ENCODE data around the gene TMEM37. TPM values are rescaled to one million over a fixed set of nuclear protein-coding genes. Genes with fewer than 3 reads are reported as not detected.

Gene TMEM37
- polyA plus RNA-seq (2013), result 12.0 and 12.4 TPM in 2 replicates

GRCh38 chr2:119431155-119431975 is at the start of gene TMEM37:
TMEM37 (plus strand) TSS chr2:119431854; CDS start chr2:119431904, 50 bp downstream.
- no peak within 1 kb of the TSS for H3K9ac ChIP-seq (ENCODE audit: low read length)
- peak within 1 kb of the TSS; percentile 68 for H4K12ac ChIP-seq (ENCODE audit: low read depth, low read length)
- peaks cover 24% of the 10 kb centered on the region for H3K79me1 ChIP-seq (ENCODE audit: low read length)
- H3K4me2 ChIP-seq (ENCODE audit: low read length), result peak within 1 kb of the TSS; percentile 65
- peak within 1 kb of the TSS; percentile 37 for H3K27ac ChIP-seq (ENCODE audit: low read depth, low read length)
- peak within 1 kb of the TSS; percentile 77 for H4K8ac ChIP-seq (ENCODE audit: low read depth, low read length)
- peak within 1 kb of the TSS; percentile 73 for H2BK120ac ChIP-seq (ENCODE audit: insufficient read depth, low read length, poor library complexity)
- no peaks in the 10 kb centered on the region for H3K9me3 ChIP-seq (ENCODE audit: insufficient read depth, low read depth, low read length)
- H2AK5ac ChIP-seq (ENCODE audit: low read length), result peak within 1 kb of the TSS; percentile 13
- H2AFZ ChIP-seq (ENCODE audit: insufficient read depth, low read length, poor library complexity), result peak within 1 kb of the TSS; percentile 48
- no CpG with 5 or more reads among the region's 72 CpGs for WGBS (ENCODE audit: extremely low coverage, insufficient coverage, insufficient read length)
- H3K27me3 ChIP-seq (ENCODE audit: insufficient read depth, low read length), result no peaks in the 10 kb centered on the region
- no peak within 1 kb of the TSS for H3K23ac ChIP-seq (ENCODE audit: low read length)
- peak within 1 kb of the TSS; percentile 67 for H3K4me3 ChIP-seq (ENCODE audit: low read depth, low read length)
- DNase-seq, result peak; percentile 56 to 73
- peak within 1 kb of the TSS; percentile 83 for H3K14ac ChIP-seq (ENCODE audit: low read length)
- H3K36me3 ChIP-seq (ENCODE audit: control insufficient read depth in 1 of 2, insufficient read depth in 2 of 2, low read length in 2 of 2), result no peaks in the 10 kb centered on the region
- peaks cover 2% of the 10 kb centered on the region for H3K79me2 ChIP-seq (ENCODE audit: control insufficient read depth, insufficient read depth, low read length, poor library complexity)
- H4K91ac ChIP-seq (ENCODE audit: low read depth, low read length), result peak within 1 kb of the TSS; percentile 84
- H2BK12ac ChIP-seq (ENCODE audit: low read length), result peak within 1 kb of the TSS; percentile 39
- H3K18ac ChIP-seq (ENCODE audit: low read length), result peak within 1 kb of the TSS; percentile 87
- peak within 1 kb of the TSS; percentile 42 for H2BK5ac ChIP-seq (ENCODE audit: low read depth, low read length, poor library complexity)
- H3K4ac ChIP-seq (ENCODE audit: low read depth, low read length), result peak within 1 kb of the TSS; percentile 41
- H3K4me1 ChIP-seq (ENCODE audit: control insufficient read depth in 1 of 2, insufficient read depth in 2 of 2, low read length in 2 of 2), result peaks cover 46 to 64% of the 10 kb centered on the region in 2 experiments

- H4K8ac ChIP-seq (ENCODE audit: low read depth, low read length), result no peak overlapping the region
- no peak overlapping the region for H2BK5ac ChIP-seq (ENCODE audit: low read depth, low read length, poor library complexity)
- no peak overlapping the region for H2BK12ac ChIP-seq (ENCODE audit: low read length)
- H3K9ac ChIP-seq (ENCODE audit: low read length), result no peak overlapping the region
- H3K14ac ChIP-seq (ENCODE audit: low read length), result no peak overlapping the region
- H3K27me3 ChIP-seq (ENCODE audit: insufficient read depth, low read length), result no peaks in the 10 kb centered on the region
- no peak overlapping the region for H3K4me2 ChIP-seq (ENCODE audit: low read length)
- no peak overlapping the region for H4K91ac ChIP-seq (ENCODE audit: low read depth, low read length)
- no peak overlapping the region for H2AK5ac ChIP-seq (ENCODE audit: low read length)
- H3K9me3 ChIP-seq (ENCODE audit: insufficient read depth, low read depth, low read length), result no peaks in the 10 kb centered on the region
- peaks cover 5% of the 10 kb centered on the region in 2 experiments for H3K4me1 ChIP-seq (ENCODE audit: control insufficient read depth in 1 of 2, insufficient read depth in 2 of 2, low read length in 2 of 2)
- no peak overlapping the region for H3K4me3 ChIP-seq (ENCODE audit: low read depth, low read length)
- no peak overlapping the region for H3K27ac ChIP-seq (ENCODE audit: low read depth, low read length)
- no peak for DNase-seq
- H4K12ac ChIP-seq (ENCODE audit: low read depth, low read length), result no peak overlapping the region
- no peak overlapping the region for H3K4ac ChIP-seq (ENCODE audit: low read depth, low read length)
- H3K18ac ChIP-seq (ENCODE audit: low read length), result no peak overlapping the region
- WGBS (ENCODE audit: extremely low coverage, insufficient coverage, insufficient read length), result no CpG with 5 or more reads among the region's 6 CpGs
- H3K36me3 ChIP-seq (ENCODE audit: control insufficient read depth in 1 of 2, insufficient read depth in 2 of 2, low read length in 2 of 2), result no peaks in the 10 kb centered on the region
- H2BK120ac ChIP-seq (ENCODE audit: insufficient read depth, low read length, poor library complexity), result no peak overlapping the region
- peaks cover 2% of the 10 kb centered on the region for H3K79me1 ChIP-seq (ENCODE audit: low read length)
- no peak overlapping the region for H3K23ac ChIP-seq (ENCODE audit: low read length)
- H2AFZ ChIP-seq (ENCODE audit: insufficient read depth, low read length, poor library complexity), result no peak overlapping the region
- no peaks in the 10 kb centered on the region for H3K79me2 ChIP-seq (ENCODE audit: control insufficient read depth, insufficient read depth, low read length, poor library complexity)
These were observed 48.1 kb upstream of the TMEM37 start for GRCh38 chr2:119383410-119384140.

GRCh38 chr2:119384971-119385370 is 46.7 kb upstream of the TMEM37 start:
- no CpG with 5 or more reads among the region's 4 CpGs for WGBS (ENCODE audit: extremely low coverage, insufficient coverage, insufficient read length)
- no peaks in the 10 kb centered on the region for H3K79me2 ChIP-seq (ENCODE audit: control insufficient read depth, insufficient read depth, low read length, poor library complexity)
- H3K4me3 ChIP-seq (ENCODE audit: low read depth, low read length), result no peak overlapping the region
- H2AK5ac ChIP-seq (ENCODE audit: low read length), result no peak overlapping the region
- no peak overlapping the region for H3K14ac ChIP-seq (ENCODE audit: low read length)
- H2BK5ac ChIP-seq (ENCODE audit: low read depth, low read length, poor library complexity), result no peak overlapping the region
- H3K23ac ChIP-seq (ENCODE audit: low read length), result no peak overlapping the region
- H2AFZ ChIP-seq (ENCODE audit: insufficient read depth, low read length, poor library complexity), result no peak overlapping the region
- no peak for DNase-seq
- H3K27me3 ChIP-seq (ENCODE audit: insufficient read depth, low read length), result no peaks in the 10 kb centered on the region
- no peak overlapping the region for H3K18ac ChIP-seq (ENCODE audit: low read length)
- peaks cover 8 to 11% of the 10 kb centered on the region in 2 experiments for H3K4me1 ChIP-seq (ENCODE audit: control insufficient read depth in 1 of 2, insufficient read depth in 2 of 2, low read length in 2 of 2)
- no peak overlapping the region for H3K9ac ChIP-seq (ENCODE audit: low read length)
- H3K4ac ChIP-seq (ENCODE audit: low read depth, low read length), result no peak overlapping the region
- H3K9me3 ChIP-seq (ENCODE audit: insufficient read depth, low read depth, low read length), result no peaks in the 10 kb centered on the region
- no peaks in the 10 kb centered on the region for H3K36me3 ChIP-seq (ENCODE audit: control insufficient read depth in 1 of 2, insufficient read depth in 2 of 2, low read length in 2 of 2)
- no peak overlapping the region for H4K12ac ChIP-seq (ENCODE audit: low read depth, low read length)
- peaks cover 2% of the 10 kb centered on the region for H3K79me1 ChIP-seq (ENCODE audit: low read length)
- no peak overlapping the region for H4K91ac ChIP-seq (ENCODE audit: low read depth, low read length)
- H3K27ac ChIP-seq (ENCODE audit: low read depth, low read length), result no peak overlapping the region
- H2BK120ac ChIP-seq (ENCODE audit: insufficient read depth, low read length, poor library complexity), result no peak overlapping the region
- no peak overlapping the region for H3K4me2 ChIP-seq (ENCODE audit: low read length)
- H4K8ac ChIP-seq (ENCODE audit: low read depth, low read length), result no peak overlapping the region
- H2BK12ac ChIP-seq (ENCODE audit: low read length), result no peak overlapping the region

- Histone ChIP-seq H2BK5ac (ENCODE audit: low read depth, low read length, poor library complexity) (no peak overlapping the region), H3K27ac (ENCODE audit: low read depth, low read length) (no peak overlapping the region), H2AFZ (ENCODE audit: insufficient read depth, low read length, poor library complexity) (no peak overlapping the region), H4K8ac (ENCODE audit: low read depth, low read length) (no peak overlapping the region), H3K79me2 (ENCODE audit: control insufficient read depth, insufficient read depth, low read length, poor library complexity) (no peaks in the 10 kb centered on the region), H2BK12ac (ENCODE audit: low read length) (no peak overlapping the region), H2BK120ac (ENCODE audit: insufficient read depth, low read length, poor library complexity) (no peak overlapping the region), H3K4ac (ENCODE audit: low read depth, low read length) (no peak overlapping the region), H3K79me1 (ENCODE audit: low read length) (peaks cover 2% of the 10 kb centered on the region), H3K4me2 (ENCODE audit: low read length) (no peak overlapping the region), H4K91ac (ENCODE audit: low read depth, low read length) (no peak overlapping the region), H3K23ac (ENCODE audit: low read length) (no peak overlapping the region), H4K12ac (ENCODE audit: low read depth, low read length) (no peak overlapping the region), H3K9me3 (ENCODE audit: insufficient read depth, low read depth, low read length) (no peaks in the 10 kb centered on the region), H3K9ac (ENCODE audit: low read length) (no peak overlapping the region), H3K18ac (ENCODE audit: low read length) (no peak overlapping the region), H3K14ac (ENCODE audit: low read length) (no peak overlapping the region), H2AK5ac (ENCODE audit: low read length) (no peak overlapping the region), H3K4me1 (ENCODE audit: control insufficient read depth in 1 of 2, insufficient read depth in 2 of 2, low read length in 2 of 2) (peaks cover 8 to 11% of the 10 kb centered on the region in 2 experiments), H3K4me3 (ENCODE audit: low read depth, low read length) (no peak overlapping the region), H3K27me3 (ENCODE audit: insufficient read depth, low read length) (no peaks in the 10 kb centered on the region), H3K36me3 (ENCODE audit: control insufficient read depth in 1 of 2, insufficient read depth in 2 of 2, low read length in 2 of 2) (no peaks in the 10 kb centered on the region)
- no CpG with 5 or more reads among the region's 3 CpGs for WGBS (ENCODE audit: extremely low coverage, insufficient coverage, insufficient read length)
- no peak for DNase-seq
These were observed 46.2 kb upstream of the TMEM37 start for GRCh38 chr2:119385466-119385865.

Data from trophoblast cell (in vitro differentiated cells and primary cell).